ENCODE measurements around the gene PRKCE.

Gene PRKCE

DNA sequence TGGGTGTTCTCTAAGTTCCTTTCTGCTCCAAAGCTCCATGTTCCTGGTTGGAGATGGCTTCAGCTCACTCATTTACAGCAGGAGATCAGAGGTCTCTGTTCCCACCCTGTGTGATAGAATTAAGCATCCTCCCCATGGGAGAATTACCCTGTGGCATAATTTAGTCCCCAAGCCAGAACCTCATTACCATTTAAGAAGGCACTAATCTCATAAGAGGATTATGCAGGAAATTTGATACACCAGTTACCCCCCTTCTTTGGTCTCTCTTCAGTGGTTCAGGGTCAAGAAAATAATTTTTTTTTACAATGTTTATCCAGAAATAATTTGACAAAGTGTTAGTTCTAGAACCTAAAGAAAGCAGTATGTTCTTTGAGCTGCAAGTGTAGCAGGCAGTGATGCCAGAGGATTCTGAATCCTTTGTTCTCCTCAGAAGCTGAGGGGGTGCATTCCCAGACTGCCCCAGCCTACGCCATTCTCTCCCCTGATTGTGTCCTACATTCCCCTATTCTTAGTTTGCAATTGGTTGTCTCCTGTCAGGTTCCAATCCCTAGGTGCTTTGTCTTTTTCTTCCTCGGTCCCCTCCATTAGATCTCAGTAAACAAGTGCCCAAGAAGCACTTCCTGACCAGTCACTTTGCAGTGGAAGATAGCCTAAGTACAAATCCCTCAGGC, 163.6 kb downstream of the PRKCE start:
- DNase-seq, result no peak

GRCh38 chr2:45816272-45816671, 164.8 kb downstream of the PRKCE start:
- no peak for DNase-seq

GRCh38 chr2:45818591-45818990, 167.1 kb downstream of the PRKCE start:
- DNase-seq, result no peak

- DNase-seq, result no peak
Measured at GRCh38 chr2:45820048-45820447, 168.6 kb downstream of the PRKCE start.

GRCh38 chr2:45821558-45822271, 170.2 kb downstream of the PRKCE start:
- no peak for DNase-seq

DNA sequence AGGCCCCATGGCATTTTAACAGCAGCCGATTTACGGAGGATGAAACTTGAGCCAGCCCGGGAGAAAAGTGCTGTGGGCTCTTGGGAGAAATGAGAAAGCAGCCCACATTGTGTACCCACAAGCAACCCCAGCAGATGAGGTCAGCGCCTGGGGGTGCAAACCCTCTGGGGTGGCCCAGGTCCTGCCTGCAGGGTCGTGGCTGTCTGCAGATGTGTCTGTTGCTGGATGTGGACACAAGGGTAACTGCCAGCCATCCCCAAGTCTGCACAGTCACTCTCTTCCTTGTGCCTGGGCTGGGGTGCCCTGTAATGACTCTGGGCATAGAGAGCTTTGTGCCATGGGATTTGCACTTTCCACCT, 170.8 kb downstream of the PRKCE start:
- no peak for DNase-seq

DNA sequence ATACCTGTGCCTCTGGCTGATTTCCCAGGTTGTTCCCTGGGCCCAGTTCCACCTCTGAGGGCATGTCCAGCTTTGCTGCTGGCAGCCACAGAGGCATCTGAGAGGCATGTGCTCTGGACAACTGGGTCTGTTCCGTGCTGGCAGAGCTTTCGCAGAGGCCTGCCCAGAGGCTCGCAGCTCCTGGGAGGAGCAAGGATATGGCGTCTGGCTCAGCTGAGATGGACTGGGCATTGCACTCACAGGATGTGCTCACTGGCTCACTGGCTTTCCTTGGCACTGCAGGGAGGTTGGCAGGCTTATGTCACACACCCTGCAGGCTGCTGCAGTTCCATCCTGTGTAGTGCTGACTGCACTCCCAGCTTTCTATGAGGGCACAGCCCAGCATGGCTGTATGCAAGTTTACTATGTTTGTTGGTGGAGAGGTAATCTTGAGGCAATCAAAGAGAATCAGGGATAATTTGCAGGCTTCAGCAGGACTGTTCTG, 172.3 kb downstream of the PRKCE start:
- DNase-seq, result no peak

DNA sequence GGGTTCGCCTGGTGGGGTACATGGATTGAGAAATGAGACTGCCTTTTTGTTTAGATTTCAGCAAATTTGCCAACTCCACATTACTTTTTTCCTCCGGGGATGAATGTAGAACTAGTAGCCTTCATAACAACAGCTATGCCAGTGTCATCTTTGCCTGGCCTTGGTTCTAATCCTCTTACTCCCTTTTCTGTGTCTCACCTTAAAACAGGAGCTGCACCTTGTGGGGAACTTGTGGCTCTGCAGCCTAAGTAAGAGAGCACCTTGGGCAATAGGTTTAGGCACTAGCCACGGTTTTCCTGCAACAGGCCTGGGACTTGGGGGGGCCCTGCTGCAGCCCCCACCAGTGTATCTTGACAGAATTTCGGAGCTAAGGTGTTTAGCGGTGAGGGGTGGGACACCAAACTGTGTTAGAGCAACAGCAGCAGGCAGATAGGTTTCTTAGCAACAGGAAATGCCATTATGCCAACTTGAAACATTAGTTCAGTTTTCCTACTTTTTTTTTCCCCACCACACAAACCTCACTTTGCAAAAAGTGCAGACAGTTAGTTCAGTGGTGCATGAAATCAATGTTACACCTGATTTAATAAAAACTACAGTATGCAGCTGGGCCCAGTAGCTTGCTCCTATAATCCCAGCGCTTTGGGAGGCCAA, 173.7 kb downstream of the PRKCE start:
- DNase-seq, result no peak

DNA sequence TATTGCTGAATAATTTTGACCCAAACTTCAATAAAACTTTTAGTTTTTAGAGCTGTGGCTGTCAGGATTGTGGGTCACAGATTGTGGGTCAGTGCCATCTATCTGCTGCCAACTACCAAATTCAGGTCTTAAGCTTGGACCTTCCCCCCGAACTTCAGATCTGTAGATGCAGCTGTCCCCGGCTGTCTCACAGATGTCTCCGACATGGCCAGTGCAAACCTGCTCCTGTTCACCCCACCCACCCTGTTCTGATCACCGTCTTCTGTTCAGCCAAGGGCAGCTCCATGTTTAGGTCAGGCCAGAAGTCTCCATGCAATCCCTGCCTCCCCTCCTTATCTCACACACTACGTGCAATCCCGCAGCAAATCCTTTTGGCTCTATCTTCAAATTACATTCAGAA, 175.0 kb downstream of the PRKCE start:
- no peak for DNase-seq

DNA sequence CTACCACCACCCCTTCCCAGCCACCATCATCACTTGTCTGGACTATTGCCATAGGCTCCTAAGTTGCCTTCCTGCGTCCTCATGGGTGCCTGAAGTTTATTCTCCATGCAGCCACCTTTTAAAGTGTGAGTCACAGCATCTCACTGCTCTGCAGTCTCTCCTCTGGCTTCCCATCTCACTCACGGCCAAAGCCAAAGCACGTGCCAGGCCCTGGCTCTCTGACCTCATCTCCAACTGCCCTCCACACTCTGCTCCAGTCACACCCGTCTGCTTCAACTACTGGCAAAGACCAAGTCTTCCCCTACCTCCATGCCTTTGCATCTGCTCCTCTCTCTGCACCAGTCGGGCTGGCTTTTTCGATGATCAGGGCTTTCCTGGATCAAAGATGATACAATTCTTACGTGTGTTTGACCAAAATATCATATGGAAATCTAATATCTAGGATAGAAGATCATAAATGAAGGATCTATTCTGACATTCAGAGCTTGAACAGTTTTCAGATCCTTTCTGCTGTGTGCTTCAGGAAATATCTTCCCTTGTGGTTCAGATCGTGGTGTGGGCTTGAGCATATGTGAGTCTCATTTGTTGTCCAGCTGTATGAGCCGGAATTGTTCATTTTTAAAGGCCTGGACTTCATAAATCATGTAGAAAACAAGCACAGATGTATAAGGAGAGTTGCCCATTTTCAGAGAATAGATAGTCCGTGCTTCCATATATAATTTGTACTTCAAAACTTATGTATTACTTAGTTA, 175.6 kb downstream of the PRKCE start:
- no peak for DNase-seq

DNA sequence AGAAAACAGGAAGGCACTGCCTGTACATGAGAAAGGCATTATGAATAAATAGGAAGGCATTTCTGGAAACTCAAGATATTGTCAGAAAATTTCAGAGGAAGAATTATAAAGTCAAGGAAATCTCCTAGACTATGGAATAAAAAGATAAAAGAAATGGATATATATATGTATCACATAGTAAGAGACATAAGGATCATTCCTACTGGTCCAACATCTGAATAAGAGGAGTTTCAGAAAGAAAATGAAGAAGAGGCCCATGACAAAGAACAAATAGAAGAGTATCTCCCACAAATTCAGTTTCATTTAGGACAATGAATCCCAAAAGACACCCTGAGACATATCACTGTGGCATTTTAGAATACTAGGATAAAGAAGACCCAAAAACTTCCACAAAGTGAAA, 178.8 kb downstream of the PRKCE start:
- no peak for DNase-seq

DNA sequence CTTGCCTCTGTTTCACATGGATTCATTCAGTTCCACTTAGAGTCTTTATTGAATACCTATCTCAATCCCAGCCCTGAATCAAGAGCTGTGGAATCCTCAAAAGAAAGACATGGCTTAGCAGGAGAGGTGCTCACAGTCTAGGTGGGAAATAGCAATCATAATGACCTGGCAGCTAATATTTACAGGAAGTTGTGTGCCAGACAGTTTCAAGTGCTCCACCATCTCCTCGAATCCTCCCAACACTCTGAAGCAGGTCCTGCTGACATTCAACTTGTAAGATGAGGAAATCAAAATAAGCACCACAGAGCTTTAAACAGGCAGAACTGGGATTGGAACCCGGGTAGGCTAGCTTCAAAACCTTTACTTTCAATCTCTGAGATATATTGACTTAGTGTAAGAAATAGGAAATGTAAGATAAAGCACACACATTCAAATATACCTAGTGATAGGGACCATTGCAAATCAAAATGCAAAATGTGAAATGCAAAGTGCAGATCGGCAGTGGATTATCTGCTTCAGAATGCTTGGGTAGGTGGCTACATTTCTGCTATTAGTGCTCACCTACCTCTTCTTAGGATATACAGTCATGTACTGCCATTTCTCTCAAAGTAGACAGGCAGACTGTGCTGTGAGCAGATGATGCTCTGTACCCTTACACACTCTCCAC, 182.0 kb downstream of the PRKCE start:
- DNase-seq, result no peak

DNA sequence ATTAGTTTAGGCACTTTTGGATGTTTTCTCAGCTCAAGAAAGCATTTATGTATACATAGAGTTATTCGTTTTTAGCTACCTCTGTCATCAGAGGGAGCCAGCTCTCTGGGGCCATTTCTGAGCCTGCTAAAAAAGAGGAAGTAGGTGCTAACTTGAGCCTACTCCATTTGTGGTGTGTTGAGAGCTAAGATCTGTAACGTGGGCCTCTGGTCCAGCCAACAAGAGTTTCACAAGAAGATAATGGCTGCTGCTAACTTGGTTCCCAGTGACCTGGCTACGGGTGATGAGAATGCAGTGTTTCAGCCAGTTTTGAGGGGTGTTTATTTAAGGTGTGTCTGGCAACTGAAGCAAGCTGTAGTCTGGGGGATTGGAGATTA, 182.5 kb downstream of the PRKCE start:
- no peak for DNase-seq

- DNase-seq, result no peak
Measured at GRCh38 chr2:45834372-45834771, 182.9 kb downstream of the PRKCE start.

DNA sequence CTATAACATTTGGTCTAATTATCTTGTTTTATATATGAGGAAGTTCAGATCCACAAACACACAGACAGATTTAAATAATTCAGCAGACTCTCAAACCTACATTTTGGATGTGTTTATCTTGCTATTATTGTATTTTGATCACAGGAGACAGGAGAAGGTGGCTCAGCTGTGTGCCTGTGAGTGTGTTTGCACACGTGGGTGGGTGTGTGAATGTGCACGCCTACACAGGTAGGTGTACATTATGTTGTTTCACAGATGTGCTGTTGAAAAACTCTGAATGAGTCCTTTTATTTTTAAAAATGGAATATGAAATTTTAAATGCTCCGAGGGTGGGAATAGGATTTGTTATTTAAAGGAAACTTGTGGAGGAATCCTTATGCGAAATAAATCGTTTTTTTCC, 183.4 kb downstream of the PRKCE start:
- no peak for DNase-seq

- DNase-seq, result no peak
Measured at GRCh38 chr2:45836316-45836715, 184.8 kb downstream of the PRKCE start.

GRCh38 chr2:45836740-45837139, 185.3 kb downstream of the PRKCE start:
- no peak for DNase-seq

DNA sequence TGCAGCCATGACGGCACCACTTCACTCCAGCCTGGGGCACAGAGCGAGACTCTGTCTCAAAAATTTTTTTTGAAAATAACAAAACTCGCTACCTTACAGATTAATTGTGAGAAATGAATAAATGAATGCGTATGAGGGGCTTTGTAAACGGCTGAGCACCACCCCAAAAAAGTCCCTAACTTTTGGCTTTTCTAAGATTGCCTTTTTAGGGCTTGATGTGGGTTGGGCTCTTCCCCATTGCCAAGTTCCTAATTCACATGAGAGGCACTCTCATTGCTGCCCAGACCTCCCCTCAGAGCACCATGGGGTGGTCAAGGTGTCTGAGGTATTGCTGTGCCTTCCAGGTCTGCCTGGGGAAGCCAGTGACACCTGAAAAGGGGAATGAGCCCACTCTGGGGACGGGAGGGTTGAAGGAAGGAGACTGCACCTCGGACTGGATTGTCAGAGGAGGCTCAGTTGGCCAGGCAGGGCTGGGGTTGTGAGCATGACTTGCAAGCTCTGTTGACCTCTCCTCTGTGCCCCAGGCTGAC, 186.4 kb downstream of the PRKCE start:
- no peak for DNase-seq

DNA sequence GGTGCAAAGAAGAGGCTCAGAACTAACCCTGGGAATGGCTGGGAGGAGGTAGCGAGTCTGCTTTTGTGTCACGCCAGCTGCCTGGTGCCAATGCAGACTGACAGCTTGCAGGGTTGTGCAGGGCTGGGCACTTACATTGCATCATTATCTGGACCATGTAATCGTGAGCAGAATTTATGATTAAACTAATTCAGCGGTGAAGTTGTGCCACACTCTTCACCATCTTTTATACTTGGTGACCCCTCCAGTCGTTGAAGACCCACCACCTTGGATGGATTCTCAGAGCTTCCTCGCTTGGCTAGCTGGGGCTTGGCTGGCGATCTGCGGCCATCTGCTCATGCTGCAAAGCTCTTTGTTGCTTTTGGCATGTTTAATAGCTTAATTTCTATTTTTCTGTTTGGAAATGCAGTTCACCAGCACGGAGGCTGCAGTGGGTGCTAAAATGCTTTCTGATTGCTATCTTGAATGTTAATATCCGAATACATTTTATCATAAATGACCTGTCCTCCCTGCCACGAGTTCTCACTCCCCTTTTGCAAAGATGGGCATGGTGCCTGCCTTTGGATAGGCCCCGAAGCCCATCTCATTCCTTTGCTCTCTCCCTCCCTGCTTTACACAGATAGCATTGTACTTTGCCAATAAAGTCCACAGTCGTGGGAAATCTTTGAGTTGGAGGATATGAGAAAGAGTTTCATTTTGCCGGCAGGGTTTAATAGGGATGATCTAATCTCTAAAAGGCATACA, 188.2 kb downstream of the PRKCE start:
- DNase-seq, result no peak

DNA sequence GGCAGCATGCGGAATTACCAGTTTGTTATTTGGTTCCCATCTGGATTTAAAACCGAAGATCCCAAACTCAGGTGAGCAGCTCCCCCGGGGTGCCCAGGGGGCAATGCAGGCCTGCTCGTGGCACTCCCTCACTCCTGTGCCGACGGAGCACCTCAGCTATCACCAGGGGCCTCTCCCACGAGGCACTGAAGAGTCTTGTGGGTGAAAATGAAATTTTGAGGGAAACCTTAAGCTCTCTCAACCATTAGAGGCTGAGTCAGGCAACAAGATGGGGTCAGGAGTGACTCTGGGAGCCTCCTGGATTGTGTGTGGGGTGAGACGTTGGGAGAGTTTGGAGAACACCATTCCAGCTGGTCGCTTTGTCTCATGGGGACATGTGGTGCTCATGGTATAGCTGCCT, 189.0 kb downstream of the PRKCE start:
- DNase-seq, result no peak

- no peak for DNase-seq
Measured at GRCh38 chr2:45841752-45842407, 190.4 kb downstream of the PRKCE start.
